Activated CD4-positive, alpha-beta T cell treated with anti-CD3 and anti-CD28 coated beads, Interleukin-2, amount 50 U/mL, for 24 hours (primary cell): ENCODE results near the gene TBC1D2B.
"Not testable (repeated sequence)": the region's sequence is repeated elsewhere in the genome, so short reads cannot be mapped to it uniquely, and the experiment has no call there.

ENCODE experiments used
- DNase-seq, 2 donors: peaks; one replicate each; pipeline ENCODE4 v3.0.0-alpha.2; 2020; ENCODE audit warnings: low read depth in 1 of 2, low spot score in 1 of 2

Gene TBC1D2B

DNA sequence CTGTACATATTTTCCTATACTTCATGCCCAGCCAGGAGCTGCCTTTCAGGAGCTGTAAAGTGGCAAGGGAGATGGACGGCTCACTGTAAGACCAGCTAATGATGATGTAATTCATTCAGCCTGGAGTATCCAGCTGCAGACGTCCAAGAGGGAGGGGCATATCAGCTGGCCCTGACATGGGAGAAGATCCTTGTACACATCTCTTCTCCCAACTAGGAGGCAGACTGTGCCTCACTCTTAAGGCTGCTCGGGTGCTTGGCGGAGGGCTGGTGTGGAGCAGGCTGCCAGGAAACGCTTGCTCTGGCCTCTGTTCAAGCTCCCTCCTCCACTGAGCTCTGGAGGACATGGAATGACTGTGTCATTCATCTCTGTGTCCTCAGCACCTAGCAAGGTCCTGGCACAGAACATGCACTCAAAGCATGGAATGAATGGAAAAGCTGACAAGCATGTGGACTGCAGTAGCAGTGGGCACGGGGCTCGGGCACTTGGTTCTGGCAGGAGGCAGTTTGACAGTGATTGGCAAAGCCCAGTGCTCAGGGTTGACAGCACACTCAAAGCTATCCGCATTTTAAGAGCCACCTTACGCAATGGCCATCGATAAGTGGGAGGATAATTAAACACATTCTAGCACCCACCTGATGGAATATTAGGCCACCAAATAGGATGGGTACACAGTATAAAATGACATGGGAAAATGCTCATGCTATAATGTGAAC, 72.4 kb downstream of the TBC1D2B start:
- no peak for DNase-seq

DNA sequence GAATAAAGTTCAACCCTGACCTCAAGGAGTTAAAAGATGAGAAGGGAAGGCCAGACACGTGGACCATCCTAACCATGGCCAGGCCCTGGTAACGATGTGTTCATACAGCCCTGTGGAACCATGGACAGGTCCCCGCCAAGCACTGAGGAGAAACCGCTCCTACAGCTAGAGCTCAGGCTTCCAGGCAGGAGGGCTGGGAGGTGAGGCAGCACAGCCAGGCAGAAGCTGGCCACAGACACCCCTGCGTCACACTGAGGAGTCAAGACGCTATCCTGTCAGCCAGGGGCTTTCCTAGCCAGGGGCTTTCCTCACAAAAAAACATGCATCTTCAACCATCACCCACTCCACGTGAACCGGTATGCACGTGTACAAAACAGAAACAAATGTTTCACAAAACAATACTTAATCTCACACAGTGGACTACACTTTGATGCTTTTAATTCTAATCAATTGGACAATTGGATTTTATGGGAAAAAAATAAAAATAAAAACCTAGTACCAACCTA, 73.2 kb downstream of the TBC1D2B start:
- DNase-seq, result no peak

DNA sequence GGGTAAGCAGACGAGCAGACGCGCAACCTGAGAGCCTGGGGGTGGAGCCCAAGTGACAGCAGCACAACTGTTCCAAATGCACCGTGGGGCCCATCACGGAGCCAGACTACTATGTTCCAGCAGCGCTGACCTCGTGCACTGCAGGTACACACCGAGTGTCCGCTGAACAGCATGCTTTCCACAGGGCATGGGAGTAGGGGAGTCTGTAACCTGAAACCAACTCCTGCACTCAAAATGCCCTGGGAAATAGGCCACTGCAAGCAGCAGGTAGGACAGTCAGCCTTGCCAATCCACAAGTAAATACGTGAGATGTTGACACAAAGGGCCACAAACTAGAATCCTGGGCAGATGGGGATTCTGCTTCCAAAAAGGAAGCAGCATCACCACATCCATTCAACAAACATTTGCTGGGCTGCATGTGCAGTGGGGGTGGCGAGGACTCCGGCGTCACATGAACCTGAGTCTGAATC, 73.9 kb downstream of the TBC1D2B start:
- no peak for DNase-seq

DNA sequence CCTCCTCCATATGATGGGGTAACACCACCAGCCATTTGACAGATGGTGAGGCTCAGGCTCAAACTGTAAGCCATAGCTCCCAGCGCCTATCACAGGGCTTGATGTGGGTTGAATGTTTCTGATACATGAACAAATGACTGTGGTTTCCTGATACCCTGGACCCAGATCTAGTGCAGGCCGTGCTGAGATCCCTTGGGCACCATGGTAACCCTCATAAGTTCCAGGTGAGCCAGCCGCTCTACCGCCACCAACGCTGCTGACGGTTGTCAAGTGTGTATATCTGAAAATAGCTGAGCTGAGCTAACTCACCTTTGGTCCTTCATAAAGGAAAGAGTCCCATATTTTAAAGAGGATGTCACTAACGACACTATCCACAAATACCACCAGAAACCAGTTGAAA, 74.5 kb downstream of the TBC1D2B start:
- DNase-seq, result no peak

DNA sequence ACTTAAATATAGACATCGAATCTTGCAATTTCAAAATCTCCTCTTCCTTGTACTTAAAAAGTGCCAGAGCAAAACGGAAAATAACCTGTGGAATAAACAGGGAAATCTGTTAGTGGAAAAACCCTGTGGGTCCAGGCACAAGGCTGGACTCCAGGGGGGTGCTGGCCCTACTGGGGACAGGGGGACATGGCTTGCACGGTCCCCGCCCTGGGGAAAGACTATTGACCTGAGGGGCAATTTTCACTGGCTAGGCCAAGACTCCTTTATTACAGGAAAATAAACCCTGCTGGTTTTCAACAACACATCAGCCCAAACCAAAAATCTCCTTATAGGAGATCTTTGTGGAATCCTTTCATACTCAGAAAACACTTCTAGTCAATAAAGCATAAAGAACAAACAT, 75.9 kb downstream of the TBC1D2B start:
- DNase-seq, result no peak

DNA sequence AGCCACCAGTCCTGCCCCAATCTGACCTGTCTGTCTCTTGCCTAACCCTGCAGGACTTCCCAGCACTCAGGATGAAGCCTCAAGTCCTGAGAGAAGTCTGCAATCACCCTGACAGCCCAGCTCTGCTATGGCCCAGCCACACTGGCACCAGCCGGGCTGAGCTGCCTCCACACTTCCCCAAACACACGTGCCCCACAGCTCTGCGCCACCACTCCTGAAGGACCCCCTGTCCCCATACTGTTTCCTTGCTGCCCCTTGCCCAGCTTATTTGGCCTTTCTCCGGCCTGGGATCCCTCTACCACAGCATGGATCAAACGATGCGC, 76.6 kb downstream of the TBC1D2B start:
- DNase-seq, result no peak

DNA sequence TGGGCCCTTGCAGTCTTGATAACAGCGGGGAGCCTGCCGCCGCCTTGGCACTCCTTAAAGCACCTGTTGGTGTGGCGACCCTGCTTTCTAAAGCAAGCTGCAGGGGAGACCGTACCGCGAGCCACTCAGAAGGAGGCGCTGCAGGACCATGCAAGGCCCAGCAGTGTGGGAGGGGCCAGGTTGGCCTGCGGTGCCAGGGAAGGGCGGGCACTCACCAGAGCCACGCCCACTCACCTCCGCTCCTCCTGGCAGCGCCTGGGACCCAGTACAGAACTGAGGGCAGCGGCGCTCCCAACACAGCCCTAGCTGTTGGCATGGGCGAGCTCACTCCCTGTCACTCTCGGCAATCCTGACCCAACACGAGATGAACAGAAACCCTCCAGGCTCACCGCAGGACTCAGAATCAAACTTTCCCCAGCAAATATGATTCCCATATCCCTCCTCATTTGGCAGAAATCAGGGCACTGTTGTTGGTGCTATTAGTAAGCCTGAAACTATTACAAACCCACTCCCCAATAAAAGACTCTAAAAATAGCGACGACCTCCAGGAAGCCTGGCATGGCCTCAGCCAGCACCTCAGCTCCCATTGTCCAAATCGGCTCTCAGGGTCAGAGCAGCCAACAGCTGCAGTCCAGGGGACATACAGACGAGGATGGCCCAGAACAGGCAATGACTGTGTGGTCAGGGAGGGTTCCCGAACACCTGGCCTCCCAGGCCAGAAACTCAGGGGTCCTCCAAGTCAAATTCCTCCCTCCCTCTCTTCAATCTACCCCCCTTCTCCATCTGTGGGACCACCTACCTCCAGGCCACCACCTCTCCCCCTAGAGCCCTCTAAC, 77.2 kb downstream of the TBC1D2B start:
- peak; percentile 45 to 64 for DNase-seq

DNA sequence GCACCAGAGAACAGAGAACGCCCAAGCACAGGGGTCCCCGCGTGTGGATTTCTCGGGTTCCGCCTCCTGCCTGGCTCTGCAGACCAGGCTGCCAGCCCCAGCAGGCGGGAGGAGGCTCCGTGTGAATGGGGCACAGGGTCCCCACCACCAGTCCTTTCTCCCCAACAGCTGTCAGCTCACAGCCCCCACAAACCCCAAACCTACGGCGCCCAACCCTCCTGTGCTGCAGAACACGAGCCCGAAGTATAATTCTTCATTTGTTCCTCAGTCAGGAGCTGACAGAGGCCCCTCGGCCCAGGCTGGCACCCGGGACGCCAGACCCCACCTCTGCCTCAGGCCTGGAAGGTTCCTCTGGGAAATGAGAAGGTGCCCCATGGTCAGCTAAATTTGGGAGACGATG, 78.0 kb downstream of the TBC1D2B start:
- DNase-seq, result no peak

DNA sequence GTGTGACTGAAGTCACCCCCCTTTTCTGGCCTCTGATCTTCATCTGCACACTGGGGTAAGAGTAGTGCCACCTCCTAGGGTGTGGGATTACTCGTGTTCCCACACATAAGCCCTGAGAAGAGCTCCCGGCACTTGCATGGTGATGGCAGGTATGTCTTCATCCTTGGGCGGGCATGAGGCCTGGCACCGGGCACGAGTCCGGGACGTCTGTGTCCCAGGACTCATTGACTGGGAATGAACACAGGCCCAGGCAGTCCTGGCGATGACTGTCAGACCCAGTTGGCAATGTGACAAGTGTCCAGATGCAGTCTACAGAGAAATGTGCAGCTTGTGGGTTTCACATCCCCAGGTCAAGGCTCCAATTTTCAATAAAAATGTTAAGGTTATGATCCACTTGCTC, 78.9 kb downstream of the TBC1D2B start:
- no peak for DNase-seq

DNA sequence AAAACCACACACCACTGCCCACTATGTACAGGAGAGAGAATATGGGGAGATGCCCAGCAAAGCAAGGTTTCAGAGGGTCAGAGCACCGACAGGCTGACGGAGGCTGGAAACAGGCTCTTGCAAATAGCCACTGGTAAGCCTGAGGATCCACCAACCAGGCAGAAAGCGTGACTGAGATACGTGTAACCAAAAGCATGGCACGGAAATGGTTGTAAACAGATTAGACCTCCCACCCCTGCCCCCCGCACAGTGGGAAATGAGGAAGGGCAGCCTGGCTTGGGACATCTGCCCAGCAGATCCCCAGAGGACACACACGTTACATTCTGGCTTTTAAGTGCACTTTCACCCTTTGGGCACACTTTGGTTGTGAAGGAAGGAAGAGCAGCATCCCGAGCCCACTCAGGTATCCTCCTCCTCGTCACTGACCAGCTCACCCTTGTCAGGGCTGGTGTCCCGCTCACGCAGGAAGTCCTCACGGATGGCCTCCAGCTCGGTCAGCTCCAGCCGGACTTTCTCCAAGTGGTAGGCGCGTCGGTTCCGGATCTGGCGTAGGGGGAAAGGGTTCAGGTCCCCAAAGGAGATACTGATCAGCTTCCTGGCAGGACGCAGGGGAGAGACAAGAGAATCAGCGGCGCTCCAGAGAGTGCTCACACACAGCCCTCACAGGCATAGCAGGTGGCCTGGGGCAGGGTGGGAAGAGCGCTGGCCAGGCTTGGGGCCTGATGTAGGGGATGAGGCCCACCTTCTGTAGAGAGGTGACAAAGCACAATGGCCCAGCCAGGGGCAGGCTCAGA, 79.6 kb downstream of the TBC1D2B start:
- DNase-seq, result not testable (repeated sequence)

DNA sequence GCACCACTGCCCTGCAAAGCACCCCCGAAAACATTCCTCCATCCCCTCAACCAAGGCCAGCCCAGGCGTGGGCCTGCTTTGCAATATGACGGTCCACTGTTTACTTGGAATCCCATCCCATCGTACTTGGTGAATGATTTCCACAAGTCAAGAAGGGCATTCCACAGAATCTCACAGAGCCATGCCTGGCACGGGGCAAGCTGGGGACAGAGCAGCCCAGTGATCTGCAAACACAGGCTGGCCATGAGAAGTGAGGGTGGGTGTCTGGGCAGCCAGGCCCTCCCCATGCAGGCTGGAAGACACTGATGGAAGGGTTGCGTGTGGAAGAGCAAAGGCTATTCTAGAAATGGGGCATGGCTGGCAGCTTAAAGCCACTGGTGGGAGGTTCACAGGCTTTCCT, 80.3 kb downstream of the TBC1D2B start:
- not testable (repeated sequence) for DNase-seq

DNA sequence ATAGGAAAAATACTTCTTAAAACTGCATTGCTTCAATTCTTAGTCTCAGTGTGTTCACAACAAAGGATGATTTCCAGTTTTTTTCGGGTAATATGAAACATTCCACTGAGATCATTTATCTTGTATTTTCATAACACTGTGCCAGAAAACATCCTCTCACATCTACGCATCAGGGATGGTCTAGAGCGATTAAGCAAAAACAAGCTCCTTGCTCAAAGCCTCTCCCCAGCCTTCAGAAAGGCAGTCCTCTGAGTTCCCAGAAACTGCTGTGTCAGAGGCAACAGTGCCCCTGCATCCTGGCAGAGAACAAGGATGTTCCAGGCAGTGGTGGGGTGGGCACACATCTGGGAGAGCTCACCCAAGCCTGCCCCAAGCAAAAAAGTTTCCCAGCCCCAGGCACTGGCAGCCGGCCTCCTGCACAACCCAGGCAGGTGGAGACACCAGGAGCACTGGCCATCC, 80.8 kb downstream of the TBC1D2B start:
- DNase-seq, result not testable (repeated sequence)

DNA sequence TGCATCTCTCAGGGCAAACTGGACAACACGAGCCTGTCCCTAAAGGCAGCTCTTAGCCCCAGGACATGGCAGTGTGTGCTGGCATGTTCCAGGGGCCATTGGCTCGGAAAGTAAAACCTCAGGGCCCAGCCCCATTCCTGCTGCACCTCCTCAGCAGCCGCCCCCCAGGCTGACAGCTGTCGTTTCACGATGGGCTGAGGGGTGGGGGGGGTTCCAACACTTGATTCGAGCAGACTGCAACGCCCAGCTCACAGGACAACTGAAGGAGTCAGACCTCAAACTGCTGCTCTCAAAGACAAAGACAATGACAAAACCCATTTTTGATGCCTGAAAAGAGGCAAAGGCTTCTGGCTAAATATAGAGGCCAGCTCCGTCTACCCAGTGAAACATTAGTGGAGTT, 81.3 kb downstream of the TBC1D2B start:
- not testable (repeated sequence) for DNase-seq

DNA sequence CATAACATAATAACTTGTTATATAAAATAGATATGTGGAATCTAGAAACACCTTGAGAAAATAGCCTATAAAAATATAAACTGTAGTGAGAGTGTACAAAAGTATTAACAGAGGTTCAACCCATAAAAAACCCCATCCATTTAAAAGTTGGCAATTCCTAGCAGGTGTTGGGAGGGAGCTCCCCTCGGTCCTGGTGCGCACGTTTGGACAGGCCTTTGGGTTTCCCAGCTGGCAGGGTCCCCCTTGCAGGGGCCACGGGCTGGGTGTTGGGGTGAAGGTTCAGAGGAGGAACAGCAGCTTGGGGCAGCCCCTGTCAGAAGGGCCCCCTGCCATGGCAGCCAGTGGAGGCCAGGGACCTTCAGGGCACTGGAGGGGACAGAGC, 82.0 kb downstream of the TBC1D2B start:
- DNase-seq, result not testable (repeated sequence)

DNA sequence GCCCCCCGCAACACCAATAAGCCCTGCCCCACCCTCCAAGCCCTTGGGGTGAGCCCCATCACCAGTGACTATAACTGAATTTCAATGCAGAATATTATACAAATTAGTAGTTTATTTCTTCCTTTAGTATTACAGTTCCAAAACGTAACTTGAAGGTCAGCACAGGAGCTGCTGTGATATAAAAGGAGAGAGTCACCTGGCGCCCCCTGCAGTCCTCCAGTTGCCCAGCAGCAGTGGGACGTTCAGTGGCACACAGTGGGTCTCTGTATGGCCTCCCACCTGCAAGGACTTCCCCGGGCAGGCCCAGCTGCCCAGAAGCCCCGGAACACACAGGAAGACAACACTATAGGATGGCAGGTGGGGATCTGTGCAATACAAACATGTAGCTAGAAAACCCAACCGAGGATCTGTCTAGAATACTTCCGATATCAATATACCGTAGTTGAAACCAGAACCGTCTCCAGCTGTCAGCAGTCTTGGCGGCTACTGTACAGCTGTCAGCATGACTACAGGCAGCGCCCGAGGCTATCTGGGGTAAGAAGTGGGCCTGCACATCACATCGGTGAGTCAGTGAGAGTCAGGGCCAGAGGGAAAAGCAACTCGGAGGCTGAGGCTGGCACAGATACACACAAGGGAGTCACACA, 82.5 kb downstream of the TBC1D2B start:
- DNase-seq, result not testable (repeated sequence)

DNA sequence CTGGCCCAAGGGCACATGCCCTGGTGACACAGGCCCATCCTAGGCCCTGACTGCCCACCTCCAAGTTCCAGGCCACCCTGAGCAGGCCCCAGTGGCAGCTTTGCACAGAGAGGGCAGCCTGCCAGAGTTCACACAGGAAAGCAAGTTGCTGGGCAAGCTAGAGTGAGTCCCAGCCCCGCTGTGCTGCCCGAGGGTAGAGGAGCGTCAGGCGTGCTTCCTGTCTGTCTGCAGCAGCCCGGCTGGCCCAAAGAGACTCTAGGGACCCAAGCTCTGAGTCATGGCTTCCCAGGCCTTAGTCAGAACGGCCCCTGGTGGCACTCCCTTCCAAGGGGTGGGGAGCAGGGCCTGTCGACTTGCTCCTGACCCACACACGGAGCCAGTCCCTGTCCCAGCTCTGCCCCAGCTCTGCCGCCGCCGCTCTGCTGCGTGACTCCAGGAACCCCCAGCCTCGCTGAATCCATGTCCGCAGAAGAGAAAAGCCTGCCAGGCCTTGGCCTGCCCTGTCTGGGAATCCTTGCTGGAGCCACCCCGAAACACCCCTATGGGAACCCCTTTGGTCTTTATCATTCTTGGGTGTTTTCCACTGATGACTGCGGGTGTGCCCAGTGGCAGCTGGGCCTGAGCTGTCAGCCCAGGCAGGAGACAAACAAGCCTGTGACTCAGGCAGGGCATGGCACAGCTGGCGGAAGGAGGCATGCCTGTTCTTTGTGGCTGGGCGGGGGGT, 83.4 kb downstream of the TBC1D2B start:
- DNase-seq, result not testable (repeated sequence)

DNA sequence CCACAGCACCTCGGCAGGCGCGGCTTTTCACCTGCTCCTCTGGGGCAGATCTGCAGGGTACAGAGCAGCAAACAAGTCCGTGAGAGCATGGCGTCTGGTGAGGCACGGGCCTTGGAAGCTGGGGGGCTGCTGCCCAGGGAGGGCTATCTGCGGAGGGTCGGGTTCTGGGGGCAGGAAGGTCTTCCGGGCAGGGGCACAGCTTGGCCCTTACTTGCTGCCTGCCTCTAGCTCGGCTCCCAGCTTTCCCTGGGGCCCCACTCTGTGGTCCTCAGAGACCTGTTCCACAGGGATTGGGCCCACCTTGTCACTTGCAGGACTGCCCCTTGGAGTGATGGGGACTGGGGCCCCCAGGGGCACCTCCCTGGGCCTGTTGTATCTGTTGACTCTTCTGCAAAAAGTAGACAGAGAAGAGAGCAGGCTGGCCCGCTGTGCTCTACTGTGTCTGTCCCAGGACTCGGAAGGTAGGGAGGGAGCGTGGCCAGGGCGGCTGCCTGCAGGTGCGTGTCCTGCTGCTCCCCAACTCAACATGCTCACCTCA, 84.1 kb downstream of the TBC1D2B start:
- DNase-seq, result no peak

DNA sequence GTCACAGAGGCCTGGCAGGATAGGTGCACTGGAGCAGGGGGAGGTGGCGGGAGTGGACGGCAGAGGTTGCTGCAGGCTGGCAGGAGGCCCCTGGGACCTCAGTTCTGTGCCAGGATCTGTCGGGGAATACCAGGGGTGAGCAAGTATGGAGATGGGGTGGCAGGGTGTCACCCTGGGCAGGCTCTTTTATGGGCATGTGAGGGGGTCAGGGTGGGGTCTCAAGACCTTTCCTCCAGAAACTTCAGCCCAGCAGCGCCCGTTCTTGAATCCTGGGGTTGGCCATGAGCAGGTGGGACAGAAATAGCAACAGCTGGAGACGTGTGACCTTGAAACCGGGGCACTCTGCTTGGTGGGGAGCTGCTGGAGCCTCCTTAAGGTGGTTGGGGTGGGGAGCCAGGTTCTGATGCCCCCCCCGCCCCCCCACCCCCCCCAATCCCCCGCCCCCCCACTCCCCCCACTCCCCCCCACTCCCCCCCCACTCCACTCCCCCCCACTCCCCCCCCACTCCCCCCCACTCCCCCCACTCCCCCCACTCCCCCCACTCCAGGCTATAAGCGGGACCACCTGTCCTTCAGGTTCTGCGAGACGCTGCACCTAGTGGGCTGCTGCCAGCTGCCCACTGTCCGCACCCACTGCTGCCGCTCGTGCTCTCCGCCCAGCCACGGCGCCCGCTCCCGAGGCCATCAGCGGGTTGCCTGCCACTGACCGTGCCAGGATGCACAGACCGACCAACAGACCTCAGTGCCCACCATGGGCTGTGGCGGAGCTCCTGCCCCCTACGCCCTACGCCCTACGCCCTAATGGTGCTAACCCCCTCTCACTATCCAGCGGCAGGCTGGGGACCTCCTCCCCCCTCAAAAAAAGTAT, 84.9 kb downstream of the TBC1D2B start:
- no peak for DNase-seq

DNA sequence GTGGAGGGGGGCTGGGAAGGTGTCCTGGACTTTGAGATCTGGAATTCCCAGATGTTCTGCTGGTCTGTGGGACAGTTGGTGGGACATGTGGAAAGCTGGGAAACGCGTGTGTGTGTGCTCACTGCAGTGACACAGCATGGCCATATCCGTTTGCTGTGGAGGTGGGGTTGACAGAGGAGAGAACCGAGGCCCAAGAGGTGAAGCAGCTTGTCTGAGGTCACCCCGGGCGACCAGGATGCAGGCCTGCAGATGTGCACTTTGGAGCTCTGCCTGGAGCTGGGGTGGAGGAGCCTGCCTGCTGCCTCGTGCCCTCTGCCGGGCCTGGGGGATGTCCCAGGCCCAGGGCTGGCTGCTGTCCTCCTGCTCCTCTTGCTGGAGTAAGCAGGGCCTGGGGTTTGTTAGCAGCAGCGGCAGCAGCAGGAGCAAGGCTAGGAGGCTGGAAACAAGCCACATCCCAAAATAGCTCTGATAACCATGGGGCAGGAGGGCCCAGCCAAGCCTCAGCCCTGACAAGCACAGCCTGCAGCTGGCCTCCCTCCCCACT, 85.8 kb downstream of the TBC1D2B start:
- DNase-seq, result not testable (repeated sequence)
